Rectal smooth muscle tissue (tissue), 1 donor: ENCODE data around the gene ECHDC3.

ENCODE experiments used
- H3K27ac ChIP-seq: one replicate; pipeline ENCODE4 v1.7.0; 2013; ENCODE audit warnings: low read depth, low read length, inconsistent platforms
- H3K27me3 ChIP-seq: one replicate; pipeline ENCODE4 v1.7.0; 2013; ENCODE audit warnings: low read length; ENCODE audit not compliant: control insufficient read depth, insufficient read depth
- H3K36me3 ChIP-seq: one replicate; pipeline ENCODE4 v1.7.0; 2013; ENCODE audit warnings: low read length; ENCODE audit not compliant: control insufficient read depth, insufficient read depth
- H3K4me1 ChIP-seq: one replicate; pipeline ENCODE4 v1.7.0; 2013; ENCODE audit warnings: low read length; ENCODE audit not compliant: control insufficient read depth, insufficient read depth
- H3K4me3 ChIP-seq: one replicate; pipeline ENCODE4 v1.7.0; 2013; ENCODE audit warnings: low read length
- H3K9ac ChIP-seq: one replicate; pipeline ENCODE4 v1.7.0; 2013; ENCODE audit warnings: low read length

ECHDC3 gene

DNA sequence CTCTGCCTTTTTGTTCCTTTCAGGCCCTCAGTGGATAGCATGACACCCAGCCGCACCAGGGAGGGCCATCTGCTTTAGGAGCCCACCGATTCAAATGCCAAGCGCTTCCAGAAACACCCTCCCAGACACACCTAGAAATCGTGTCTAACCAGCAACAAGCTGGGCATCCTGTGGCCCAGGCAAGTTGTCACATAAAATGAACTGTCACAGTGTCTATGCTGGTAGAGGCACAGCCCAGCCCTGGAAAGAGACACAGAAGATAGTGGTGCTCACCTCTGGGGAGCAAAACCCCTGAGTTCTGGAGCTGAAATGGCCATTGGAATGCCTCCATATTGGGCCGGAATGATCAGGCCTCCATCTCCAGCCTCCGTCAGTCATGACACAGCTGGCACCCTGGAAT is 38.9 kb downstream of the ECHDC3 start:
- no peak overlapping the region for H3K4me3 ChIP-seq
- no peak overlapping the region for H3K27ac ChIP-seq
- no peaks in the 10 kb centered on the region for H3K36me3 ChIP-seq
- no peaks in the 10 kb centered on the region for H3K27me3 ChIP-seq
- H3K9ac ChIP-seq: no peak overlapping the region
- no peaks in the 10 kb centered on the region for H3K4me1 ChIP-seq

- Histone ChIP-seq H3K27ac (no peak overlapping the region), H3K9ac (no peak overlapping the region), H3K27me3 (no peaks in the 10 kb centered on the region), H3K4me3 (no peak overlapping the region), H3K4me1 (no peaks in the 10 kb centered on the region), H3K36me3 (no peaks in the 10 kb centered on the region)
These were observed 40.8 kb downstream of the ECHDC3 start for GRCh38 chr10:11782793-11783557.

- Histone ChIP-seq H3K27ac (no peak overlapping the region), H3K36me3 (no peaks in the 10 kb centered on the region), H3K9ac (no peak overlapping the region), H3K4me3 (no peak overlapping the region), H3K27me3 (no peaks in the 10 kb centered on the region), H3K4me1 (no peaks in the 10 kb centered on the region)
These were observed 41.3 kb downstream of the ECHDC3 start for GRCh38 chr10:11783558-11783865.

DNA sequence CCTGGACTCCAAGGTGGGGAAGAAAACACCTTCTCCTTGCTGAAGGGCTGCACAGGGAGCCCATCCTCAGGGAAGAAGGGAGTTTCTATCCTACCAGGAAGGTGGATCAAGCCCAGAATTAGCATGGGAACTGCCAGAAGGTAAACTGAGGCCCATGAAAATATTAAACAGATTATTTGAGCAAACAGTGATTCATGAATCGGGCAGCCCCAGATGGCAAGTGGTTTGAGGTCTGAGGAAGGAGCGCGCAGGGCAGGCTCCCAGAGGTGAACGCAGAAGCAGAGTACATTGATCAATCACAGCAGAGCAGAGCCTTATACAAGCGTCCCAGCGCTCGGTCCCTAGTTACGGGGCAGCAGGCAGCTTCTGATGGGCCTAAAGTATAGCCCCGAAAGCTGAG is 45.2 kb downstream of the ECHDC3 start:
- Histone ChIP-seq H3K9ac (no peak overlapping the region), H3K27me3 (no peaks in the 10 kb centered on the region), H3K36me3 (no peaks in the 10 kb centered on the region), H3K27ac (no peak overlapping the region), H3K4me3 (no peak overlapping the region), H3K4me1 (no peaks in the 10 kb centered on the region)

DNA sequence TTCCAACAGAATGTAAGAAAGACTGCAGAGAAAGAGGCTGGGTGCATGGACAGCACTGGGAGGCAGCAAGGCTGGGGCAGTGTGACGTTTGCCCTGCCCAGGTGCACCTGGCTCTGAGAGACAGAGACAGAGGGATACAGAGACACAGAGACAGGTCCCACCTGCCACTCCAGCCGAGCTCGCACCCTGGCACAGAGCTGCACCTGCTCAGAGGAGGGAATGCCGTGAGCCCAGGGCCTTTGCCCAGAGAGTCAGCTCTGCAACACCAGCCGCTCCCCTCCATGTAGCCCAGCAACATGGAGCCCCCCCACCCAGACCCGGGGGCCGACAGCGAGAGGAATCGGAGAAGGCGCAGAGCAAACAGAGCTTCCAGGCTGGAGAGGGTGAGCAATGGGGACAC is 45.7 kb downstream of the ECHDC3 start:
- H3K27ac ChIP-seq: no peak overlapping the region
- H3K36me3 ChIP-seq: no peaks in the 10 kb centered on the region
- no peaks in the 10 kb centered on the region for H3K4me1 ChIP-seq
- no peak overlapping the region for H3K9ac ChIP-seq
- no peak overlapping the region for H3K4me3 ChIP-seq
- no peaks in the 10 kb centered on the region for H3K27me3 ChIP-seq

- no peaks in the 10 kb centered on the region for H3K36me3 ChIP-seq
- no peaks in the 10 kb centered on the region for H3K4me1 ChIP-seq
- H3K27me3 ChIP-seq: no peaks in the 10 kb centered on the region
- H3K27ac ChIP-seq: no peak overlapping the region
- H3K9ac ChIP-seq: no peak overlapping the region
- no peak overlapping the region for H3K4me3 ChIP-seq
These were observed 47.1 kb downstream of the ECHDC3 start for GRCh38 chr10:11789306-11789705.

- H3K4me3 ChIP-seq: no peak overlapping the region
- H3K36me3 ChIP-seq: no peaks in the 10 kb centered on the region
- no peak overlapping the region for H3K27ac ChIP-seq
- no peaks in the 10 kb centered on the region for H3K4me1 ChIP-seq
- no peaks in the 10 kb centered on the region for H3K27me3 ChIP-seq
- no peak overlapping the region for H3K9ac ChIP-seq
These were observed 47.8 kb downstream of the ECHDC3 start for GRCh38 chr10:11789956-11790355.

- Histone ChIP-seq H3K4me3 (no peak overlapping the region), H3K27me3 (no peaks in the 10 kb centered on the region), H3K27ac (no peak overlapping the region), H3K4me1 (no peaks in the 10 kb centered on the region), H3K36me3 (no peaks in the 10 kb centered on the region), H3K9ac (no peak overlapping the region)
These were observed 51.7 kb downstream of the ECHDC3 start for GRCh38 chr10:11793762-11794479.

DNA sequence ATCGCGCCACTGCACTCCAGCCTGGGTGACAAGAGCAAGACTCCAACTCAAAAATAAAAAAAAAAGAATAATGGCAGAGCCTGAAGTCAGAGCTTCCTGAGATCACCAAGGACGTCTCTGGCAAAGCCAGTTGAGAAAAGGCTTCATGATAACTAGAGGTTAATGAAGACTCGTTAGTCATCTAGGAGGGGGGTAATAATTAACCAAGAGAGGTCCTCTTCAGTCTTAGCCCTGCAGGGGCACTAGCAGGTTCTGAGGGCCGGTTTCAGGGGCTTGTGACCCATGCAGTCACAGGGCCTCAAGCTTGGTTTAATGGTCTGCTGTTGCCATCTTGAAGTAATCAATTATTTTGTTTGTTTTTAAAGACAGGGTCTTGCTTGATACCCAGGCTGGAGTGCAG is 52.4 kb downstream of the ECHDC3 start:
- H3K36me3 ChIP-seq: no peaks in the 10 kb centered on the region
- H3K9ac ChIP-seq: no peak overlapping the region
- no peaks in the 10 kb centered on the region for H3K27me3 ChIP-seq
- no peak overlapping the region for H3K27ac ChIP-seq
- no peak overlapping the region for H3K4me3 ChIP-seq
- no peaks in the 10 kb centered on the region for H3K4me1 ChIP-seq

DNA sequence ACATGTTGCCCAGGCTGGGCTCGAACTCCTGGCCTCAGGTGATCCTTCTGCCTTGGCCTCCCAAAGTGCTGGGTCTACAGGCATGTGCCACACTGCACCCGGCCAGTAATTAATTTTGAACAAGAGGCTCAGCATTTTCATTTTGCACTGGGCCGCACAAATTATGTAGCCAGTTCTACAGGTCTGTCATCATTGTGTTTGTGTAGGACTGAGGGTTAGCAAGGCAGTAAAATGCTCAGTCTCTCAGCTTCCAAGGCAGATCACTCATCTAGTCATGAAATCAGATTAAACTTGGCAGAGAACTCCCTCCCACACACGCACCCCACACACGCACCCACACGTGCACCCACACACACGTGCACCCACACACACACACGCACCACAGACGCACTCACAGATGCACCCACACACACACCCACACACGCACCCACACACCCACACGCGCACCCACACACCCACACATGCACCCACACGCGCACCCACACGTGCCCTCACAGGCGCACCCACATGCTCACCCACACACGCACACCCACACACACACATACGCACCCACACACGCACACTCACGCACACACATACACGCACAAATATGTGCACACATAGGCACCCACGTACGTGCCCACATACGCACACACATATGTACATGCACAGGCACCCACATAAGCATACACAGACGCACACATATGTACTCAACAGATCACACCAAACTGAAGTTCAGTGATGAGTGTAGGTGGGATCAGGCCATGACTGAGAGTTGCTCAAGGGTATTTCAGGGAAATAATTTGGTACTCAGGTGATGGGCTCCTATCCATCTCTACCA is 53.1 kb downstream of the ECHDC3 start:
- no peaks in the 10 kb centered on the region for H3K27me3 ChIP-seq
- no peaks in the 10 kb centered on the region for H3K36me3 ChIP-seq
- no peaks in the 10 kb centered on the region for H3K4me1 ChIP-seq
- H3K4me3 ChIP-seq: no peak overlapping the region
- H3K27ac ChIP-seq: no peak overlapping the region
- H3K9ac ChIP-seq: no peak overlapping the region

- Histone ChIP-seq H3K36me3 (no peaks in the 10 kb centered on the region), H3K27me3 (no peaks in the 10 kb centered on the region), H3K4me3 (no peak overlapping the region), H3K4me1 (no peaks in the 10 kb centered on the region), H3K27ac (no peak overlapping the region), H3K9ac (no peak overlapping the region)
These were observed 54.3 kb downstream of the ECHDC3 start for GRCh38 chr10:11796474-11796873.

DNA sequence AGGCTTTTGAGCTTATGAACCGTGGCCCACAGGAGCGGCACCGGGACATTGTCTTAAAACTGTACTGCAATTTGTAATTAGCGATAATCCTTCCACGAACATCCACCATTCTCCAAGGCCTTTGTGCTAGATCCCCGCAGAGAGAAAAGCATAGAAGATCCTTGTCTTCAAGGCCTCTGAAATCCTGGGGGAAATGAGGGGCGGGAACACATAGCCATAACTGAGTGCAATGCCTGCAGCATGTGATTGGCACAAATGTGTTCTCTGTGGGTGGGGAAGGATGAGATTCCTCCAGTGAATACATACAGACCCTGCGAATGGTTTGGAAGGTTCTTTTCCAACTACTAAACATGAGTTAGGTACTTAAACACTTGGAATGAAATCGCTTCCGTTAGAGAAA is 55.1 kb downstream of the ECHDC3 start:
- no peak overlapping the region for H3K27ac ChIP-seq
- H3K27me3 ChIP-seq: no peaks in the 10 kb centered on the region
- H3K36me3 ChIP-seq: no peaks in the 10 kb centered on the region

More for the DNA sequence above, 55.1 kb downstream of the ECHDC3 start:
- Histone ChIP-seq H3K9ac (no peak overlapping the region), H3K4me3 (no peak overlapping the region), H3K4me1 (no peaks in the 10 kb centered on the region)
